IPS-18a (cell line): ENCODE measurements around the gene TSPAN18.

ENCODE experiments used
- H3K27ac ChIP-seq: one replicate; pipeline ENCODE4 v1.5.1; 2013; ENCODE audit warnings: low read length
- H3K27me3 ChIP-seq: one replicate; pipeline ENCODE4 v1.6.1; 2013; ENCODE audit warnings: mild to moderate bottlenecking, low read length; ENCODE audit not compliant: control insufficient read depth, insufficient read depth
- H3K36me3 ChIP-seq: one replicate; pipeline ENCODE4 v1.6.1; 2013; ENCODE audit warnings: low read depth, low read length; ENCODE audit not compliant: control insufficient read depth
- H3K4me1 ChIP-seq: one replicate; pipeline ENCODE4 v1.6.1; 2013; ENCODE audit warnings: low read depth, low read length; ENCODE audit not compliant: control insufficient read depth
- H3K4me3 ChIP-seq: one replicate; pipeline ENCODE4 v1.5.1; 2013; ENCODE audit warnings: low read length
- H3K9ac ChIP-seq: one replicate; pipeline ENCODE4 v1.6.1; 2013; ENCODE audit warnings: mild to moderate bottlenecking, low read length, moderate library complexity
- H3K9me3 ChIP-seq: one replicate; pipeline ENCODE4 v1.6.1; 2013; ENCODE audit warnings: low read depth, low read length; ENCODE audit not compliant: control insufficient read depth

Gene TSPAN18

GRCh38 chr11:44812971-44813370, 86.2 kb downstream of the TSPAN18 start:
- H3K9ac ChIP-seq, result no peak overlapping the region
- H3K9me3 ChIP-seq, result no peaks in the 10 kb centered on the region
- no peak overlapping the region for H3K27ac ChIP-seq
- H3K4me1 ChIP-seq, result no peaks in the 10 kb centered on the region
- H3K27me3 ChIP-seq, result no peaks in the 10 kb centered on the region
- H3K36me3 ChIP-seq, result no peaks in the 10 kb centered on the region
- no peak overlapping the region for H3K4me3 ChIP-seq

- no peak overlapping the region for H3K27ac ChIP-seq
- H3K36me3 ChIP-seq, result no peaks in the 10 kb centered on the region
- no peak overlapping the region for H3K9ac ChIP-seq
- no peaks in the 10 kb centered on the region for H3K27me3 ChIP-seq
- no peak overlapping the region for H3K4me3 ChIP-seq
- no peaks in the 10 kb centered on the region for H3K9me3 ChIP-seq
- no peaks in the 10 kb centered on the region for H3K4me1 ChIP-seq
Measured at GRCh38 chr11:44813401-44813800, 86.6 kb downstream of the TSPAN18 start.

- H3K27me3 ChIP-seq, result no peaks in the 10 kb centered on the region
- no peaks in the 10 kb centered on the region for H3K36me3 ChIP-seq
- no peak overlapping the region for H3K9ac ChIP-seq
- H3K4me3 ChIP-seq, result no peak overlapping the region
- no peak overlapping the region for H3K27ac ChIP-seq
- no peaks in the 10 kb centered on the region for H3K4me1 ChIP-seq
- H3K9me3 ChIP-seq, result no peaks in the 10 kb centered on the region
Measured at GRCh38 chr11:44814881-44815592, 88.3 kb downstream of the TSPAN18 start.

- no peak overlapping the region for H3K27ac ChIP-seq
- no peaks in the 10 kb centered on the region for H3K36me3 ChIP-seq
- no peak overlapping the region for H3K4me3 ChIP-seq
- H3K9me3 ChIP-seq, result no peaks in the 10 kb centered on the region
- no peak overlapping the region for H3K9ac ChIP-seq
- no peaks in the 10 kb centered on the region for H3K4me1 ChIP-seq
- no peaks in the 10 kb centered on the region for H3K27me3 ChIP-seq
Measured at GRCh38 chr11:44815917-44816456, 89.2 kb downstream of the TSPAN18 start.

- Histone ChIP-seq H3K4me1 (no peaks in the 10 kb centered on the region), H3K36me3 (no peaks in the 10 kb centered on the region), H3K27ac (no peak overlapping the region), H3K27me3 (no peaks in the 10 kb centered on the region), H3K9me3 (no peaks in the 10 kb centered on the region), H3K4me3 (no peak overlapping the region), H3K9ac (no peak overlapping the region)
Measured at GRCh38 chr11:44816761-44817160, 90.0 kb downstream of the TSPAN18 start.

GRCh38 chr11:44817207-44817949, 90.6 kb downstream of the TSPAN18 start:
- H3K27ac ChIP-seq, result no peak overlapping the region
- no peaks in the 10 kb centered on the region for H3K9me3 ChIP-seq
- H3K9ac ChIP-seq, result no peak overlapping the region
- H3K4me1 ChIP-seq, result no peaks in the 10 kb centered on the region
- H3K27me3 ChIP-seq, result no peaks in the 10 kb centered on the region
- no peaks in the 10 kb centered on the region for H3K36me3 ChIP-seq
- no peak overlapping the region for H3K4me3 ChIP-seq

GRCh38 chr11:44818110-44818509, 91.3 kb downstream of the TSPAN18 start:
- Histone ChIP-seq H3K4me1 (no peaks in the 10 kb centered on the region), H3K4me3 (no peak overlapping the region), H3K9me3 (peaks cover 5% of the 10 kb centered on the region), H3K27ac (no peak overlapping the region), H3K36me3 (no peaks in the 10 kb centered on the region), H3K27me3 (no peaks in the 10 kb centered on the region), H3K9ac (no peak overlapping the region)

- Histone ChIP-seq H3K9ac (no peak overlapping the region), H3K4me3 (no peak overlapping the region), H3K9me3 (peaks cover 7% of the 10 kb centered on the region), H3K27ac (no peak overlapping the region), H3K36me3 (no peaks in the 10 kb centered on the region), H3K4me1 (peaks cover 12% of the 10 kb centered on the region), H3K27me3 (no peaks in the 10 kb centered on the region)
Measured at GRCh38 chr11:44819346-44819745, 92.6 kb downstream of the TSPAN18 start.

- Histone ChIP-seq H3K9me3 (peaks cover 7% of the 10 kb centered on the region), H3K9ac (no peak overlapping the region), H3K4me1 (peaks cover 28% of the 10 kb centered on the region), H3K36me3 (no peaks in the 10 kb centered on the region), H3K27ac (no peak overlapping the region), H3K4me3 (no peak overlapping the region), H3K27me3 (peaks cover 14% of the 10 kb centered on the region)
Measured at GRCh38 chr11:44822369-44822768, 95.6 kb downstream of the TSPAN18 start.

GRCh38 chr11:44823006-44823405, 96.2 kb downstream of the TSPAN18 start:
- H3K27me3 ChIP-seq, result peaks cover 16% of the 10 kb centered on the region
- H3K9ac ChIP-seq, result no peak overlapping the region
- H3K9me3 ChIP-seq, result peaks cover 7% of the 10 kb centered on the region
- H3K36me3 ChIP-seq, result no peaks in the 10 kb centered on the region
- peaks cover 28% of the 10 kb centered on the region for H3K4me1 ChIP-seq
- no peak overlapping the region for H3K4me3 ChIP-seq
- no peak overlapping the region for H3K27ac ChIP-seq

GRCh38 chr11:44823868-44824267, 97.1 kb downstream of the TSPAN18 start:
- peak overlapping the region; percentile 17 for H3K4me3 ChIP-seq
- no peak overlapping the region for H3K27ac ChIP-seq
- H3K4me1 ChIP-seq, result peaks cover 28% of the 10 kb centered on the region
- peaks cover 22% of the 10 kb centered on the region for H3K27me3 ChIP-seq
- H3K9ac ChIP-seq, result no peak overlapping the region
- H3K36me3 ChIP-seq, result no peaks in the 10 kb centered on the region
- H3K9me3 ChIP-seq, result peaks cover 7% of the 10 kb centered on the region
